Adipose tissue (tissue), 3 donors: ENCODE measurements around the gene CALML3. TPM values are rescaled to one million over a fixed set of nuclear protein-coding genes. Genes with fewer than 3 reads are reported as not detected.

Experiments used
- H3K27ac ChIP-seq: one replicate; pipeline ENCODE4 v1.5.1; 2013; ENCODE audit warnings: low read depth, low read length
- WGBS, 3 donors: extraction: QIAGEN DNeasy Blood & Tissue Kit; methylation state at CpG; one replicate each; pipeline ENCODE4 v1.1.7; 2013; 5-methylcytosine and 5-hydroxymethylcytosine counted together
- polyA plus RNA-seq, 3 donors: library from polyadenylated mRNA; stranded (reverse); fragments of 200-250 nt; gene quantifications; one replicate each; pipeline ENCODE4 v1.2.3, GENCODE V29; 2013
- donor health status: healthy with polysubstance abuse.
- donor health status: Bipolar disorder and iron deficiency.
- donor health status: healthy.

Gene CALML3
- polyA plus RNA-seq, 3 donors: 0.06 to 0.36 (median 0.22) TPM

DNA sequence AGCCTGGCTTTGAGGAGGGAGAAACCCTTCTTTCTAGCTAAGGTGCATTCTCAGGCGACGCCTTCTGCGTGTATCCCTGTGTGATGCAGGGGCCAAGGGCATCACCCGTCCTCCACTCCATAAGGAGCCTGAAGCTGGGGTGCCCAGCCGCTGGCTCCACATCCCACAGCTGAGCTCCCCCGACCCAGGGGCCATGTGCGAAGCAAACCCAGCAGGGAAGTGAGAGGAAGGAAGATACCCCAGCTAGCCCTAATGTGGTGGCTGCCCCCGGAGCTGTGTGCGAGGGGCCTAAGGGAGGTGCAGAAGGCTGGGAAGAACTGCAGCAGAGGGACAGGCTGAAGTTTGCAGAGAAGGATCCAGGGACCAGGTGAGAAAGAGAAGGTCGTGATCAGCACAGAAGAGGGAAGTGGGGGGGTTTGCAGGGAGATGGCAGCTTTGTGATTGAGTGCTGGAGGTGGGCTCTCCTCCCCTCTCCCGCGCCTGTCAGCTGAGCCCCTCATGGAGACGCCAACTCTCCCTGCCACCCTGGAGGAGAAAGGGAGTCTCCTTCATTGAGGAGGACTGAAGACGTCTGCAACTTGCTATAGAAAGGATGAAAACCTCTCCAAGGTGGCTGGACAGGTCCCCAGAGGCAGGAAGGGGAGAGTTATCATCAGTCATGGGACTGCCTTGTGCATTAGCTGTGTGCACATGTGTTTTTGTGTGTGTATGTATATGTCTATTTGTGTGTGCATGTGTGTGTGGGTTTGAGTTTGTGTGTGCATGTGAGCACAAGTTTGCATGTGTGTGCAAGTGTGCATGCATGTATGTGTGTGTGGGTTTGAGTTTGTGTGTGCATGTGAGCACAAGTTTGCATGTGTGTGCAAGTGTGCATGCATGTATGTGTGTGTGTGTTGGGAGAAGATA is 21.9 kb upstream of the CALML3 start:
- 77 to 87% (median 83%) methylated on average over 12 to 14 of the region's 14 CpGs for WGBS, 3 donors
- no peak overlapping the region for H3K27ac ChIP-seq

DNA sequence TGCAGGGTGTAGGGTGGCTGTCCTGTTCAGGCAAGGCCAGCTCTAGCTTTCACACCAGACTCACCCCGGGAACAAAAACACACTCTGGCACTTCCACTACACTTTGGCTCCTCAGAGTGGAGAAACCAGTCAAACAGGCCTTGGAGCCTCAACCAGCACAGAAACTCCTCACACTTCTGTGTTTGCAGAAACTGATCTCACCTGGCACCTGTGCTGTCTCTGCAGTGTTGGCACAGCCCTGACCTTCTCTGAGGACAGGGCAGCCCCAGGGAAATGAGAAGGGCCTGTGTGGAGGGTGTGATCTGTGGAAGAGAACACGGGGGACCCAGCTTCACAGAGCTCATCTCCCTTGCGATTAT is 21.3 kb upstream of the CALML3 start:
- WGBS, 3 donors: 33 to 84% (median 67%) methylated on average over 3 of the region's 3 CpGs

DNA sequence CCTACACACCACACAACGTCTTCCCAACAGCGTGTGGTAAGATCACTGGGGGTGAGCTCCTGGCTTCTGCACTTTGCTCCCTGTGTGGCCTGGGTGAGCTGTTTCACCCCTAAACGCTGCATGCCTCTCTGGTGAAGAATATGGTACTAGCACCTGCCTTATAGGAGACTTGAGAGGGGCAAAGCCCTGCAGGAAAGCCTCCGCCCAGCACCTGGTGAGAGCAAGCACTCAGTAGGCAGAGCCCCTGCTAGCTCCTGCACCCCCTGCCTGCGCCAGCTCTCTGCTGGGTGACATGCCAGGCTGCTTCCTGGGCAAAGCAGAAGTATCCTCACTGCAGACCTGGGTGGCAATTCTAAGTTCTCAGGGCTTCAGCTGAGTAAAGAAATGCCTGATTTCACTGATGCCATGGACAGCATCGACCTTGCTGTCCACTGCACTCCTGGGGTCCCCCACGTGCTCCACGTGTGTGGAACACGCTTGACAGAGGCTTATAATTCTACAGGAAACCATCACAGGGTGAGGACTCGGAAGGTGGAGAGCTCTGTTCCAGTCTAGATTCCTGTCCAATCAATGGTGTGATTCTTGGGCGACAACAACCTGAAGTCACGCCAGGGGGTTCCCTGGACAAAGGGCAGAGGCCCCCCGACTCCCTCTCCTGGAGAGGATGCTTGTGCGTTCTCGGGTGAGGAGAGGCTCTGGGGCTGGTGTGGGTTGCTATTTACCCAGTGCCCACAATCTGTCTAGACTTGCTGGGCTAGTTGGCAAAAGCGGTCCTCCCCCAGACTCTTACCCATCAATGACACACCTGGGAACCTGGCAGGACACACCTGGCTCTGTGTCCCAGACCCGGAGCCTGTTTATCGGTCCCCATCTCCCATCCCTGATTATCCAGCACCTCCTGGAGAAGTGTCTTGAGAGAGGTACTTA is 20.4 kb upstream of the CALML3 start:
- H3K27ac ChIP-seq: no peak overlapping the region
- WGBS, 3 donors: 61 to 85% (median 79%) methylated on average over 18 of the region's 18 CpGs

More for the DNA sequence above, 21.3 kb upstream of the CALML3 start:
- H3K27ac ChIP-seq: no peak overlapping the region

DNA sequence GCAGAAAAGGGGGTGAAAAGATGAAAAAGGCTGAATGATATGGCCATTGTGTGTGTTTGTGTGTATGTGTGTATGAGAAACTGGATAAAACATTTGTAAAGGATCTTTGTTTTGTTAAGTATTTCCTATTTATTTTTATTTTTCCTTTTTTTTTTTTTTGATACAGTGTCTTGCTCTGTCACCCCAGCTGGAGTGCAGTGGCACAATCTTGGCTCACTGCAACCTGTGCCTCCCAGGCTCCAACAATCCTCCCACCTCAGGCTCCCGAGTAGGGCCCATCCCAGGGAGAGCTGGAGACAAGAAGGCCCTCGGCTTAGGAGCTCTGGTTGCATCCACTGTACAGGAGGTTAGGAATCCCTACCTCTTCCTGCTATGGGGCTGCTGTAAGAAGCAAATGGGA is 18.5 kb upstream of the CALML3 start:
- no peak overlapping the region for H3K27ac ChIP-seq
- 35 to 71% (median 66%) methylated on average over 2 of the region's 2 CpGs for WGBS, 3 donors

DNA sequence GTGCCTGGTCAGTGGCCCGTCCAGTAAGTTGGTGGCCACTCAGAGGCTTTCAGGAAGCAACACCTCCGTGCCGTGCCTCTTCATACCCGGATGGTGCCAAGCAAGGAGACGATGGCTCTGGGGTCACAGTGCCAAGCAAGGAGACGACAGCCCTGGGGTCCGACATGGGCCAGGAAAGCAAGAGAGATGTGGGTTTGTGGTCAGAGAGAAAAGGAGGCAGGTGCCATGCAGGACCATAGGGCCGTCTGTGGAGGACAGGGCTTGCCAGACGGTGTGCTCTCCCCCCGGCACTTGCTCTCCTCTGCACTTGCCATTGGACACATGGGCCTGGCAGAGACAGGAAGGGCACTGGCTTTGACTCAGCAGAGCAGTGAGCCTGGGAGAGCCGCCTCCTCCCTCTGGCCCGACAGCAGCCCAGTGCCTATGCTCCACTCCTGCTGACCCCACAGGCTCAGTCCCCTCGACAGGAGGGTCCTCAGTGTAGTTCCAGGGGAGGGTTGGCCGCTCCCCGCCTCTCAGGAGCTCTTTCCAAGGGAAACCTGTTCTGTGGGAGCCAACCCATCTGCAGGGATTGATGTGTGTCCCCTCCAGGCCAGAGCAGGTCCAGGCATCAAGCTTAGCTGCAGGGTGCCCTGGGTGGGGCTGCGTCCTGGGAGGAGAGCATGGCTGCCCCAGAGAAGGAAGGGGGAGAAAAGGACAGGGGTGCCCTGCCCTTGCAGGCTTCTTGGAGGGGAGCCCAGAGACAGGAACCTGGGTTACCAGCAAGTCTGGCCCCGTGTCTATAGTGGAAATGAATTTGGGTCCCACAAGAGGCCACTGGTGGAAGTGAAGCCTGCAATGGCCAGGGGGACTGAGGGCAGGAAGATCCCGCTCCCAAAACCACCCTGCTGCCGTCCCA is 17.8 kb upstream of the CALML3 start:
- no peak overlapping the region for H3K27ac ChIP-seq
- 92 to 93% (median 93%) methylated on average over 19 of the region's 19 CpGs for WGBS, 3 donors

DNA sequence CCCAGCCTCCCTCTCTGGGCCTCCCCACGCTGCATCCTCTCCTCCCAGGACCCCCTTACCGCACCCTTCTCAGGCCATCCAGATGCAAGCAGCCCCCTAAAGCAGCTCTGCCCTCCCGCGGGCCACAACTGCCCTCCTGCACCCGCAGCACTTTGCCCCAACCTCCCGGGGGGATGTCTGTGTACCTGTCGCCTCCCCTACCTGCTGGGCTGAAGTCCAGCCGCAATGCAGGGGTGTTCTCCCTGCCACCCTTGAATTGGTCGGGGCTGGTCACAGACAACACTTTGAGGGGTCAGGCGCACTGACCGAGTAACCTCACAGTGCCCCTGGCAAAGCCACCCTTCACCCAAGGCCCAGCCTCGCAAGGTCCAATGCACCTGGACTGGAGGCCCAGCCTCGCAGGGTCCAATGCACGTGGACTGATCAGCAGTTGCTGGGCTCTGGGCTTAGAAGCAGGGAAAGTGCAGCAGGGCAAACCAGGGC is 17.1 kb upstream of the CALML3 start:
- no peak overlapping the region for H3K27ac ChIP-seq
- 89 to 97% (median 95%) methylated on average over 13 to 14 of the region's 14 CpGs for WGBS, 3 donors

DNA sequence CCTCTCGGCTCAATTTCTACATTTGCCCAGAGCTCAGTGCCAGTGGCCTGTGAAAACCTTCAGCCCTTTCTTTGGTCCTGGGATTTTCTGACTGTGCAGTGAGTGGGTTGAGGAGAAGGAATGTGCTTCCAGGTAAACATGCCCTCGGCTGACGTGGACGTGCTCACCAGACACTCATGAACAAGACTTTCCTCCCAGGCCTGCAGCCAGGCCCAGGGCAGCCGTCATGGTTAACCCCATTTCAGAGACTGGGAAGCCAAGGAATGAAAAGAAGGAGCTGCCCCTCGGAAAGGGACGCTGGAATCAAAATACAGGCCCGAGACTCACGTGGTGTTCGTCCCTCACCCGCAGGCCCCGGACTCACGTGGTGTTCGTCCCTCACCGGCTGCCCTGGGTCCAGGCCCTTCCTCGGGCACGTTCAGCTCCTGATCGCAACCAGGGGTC is 16.6 kb upstream of the CALML3 start:
- H3K27ac ChIP-seq: no peak overlapping the region
- 94 to 97% (median 94%) methylated on average over 18 of the region's 18 CpGs for WGBS, 3 donors

DNA sequence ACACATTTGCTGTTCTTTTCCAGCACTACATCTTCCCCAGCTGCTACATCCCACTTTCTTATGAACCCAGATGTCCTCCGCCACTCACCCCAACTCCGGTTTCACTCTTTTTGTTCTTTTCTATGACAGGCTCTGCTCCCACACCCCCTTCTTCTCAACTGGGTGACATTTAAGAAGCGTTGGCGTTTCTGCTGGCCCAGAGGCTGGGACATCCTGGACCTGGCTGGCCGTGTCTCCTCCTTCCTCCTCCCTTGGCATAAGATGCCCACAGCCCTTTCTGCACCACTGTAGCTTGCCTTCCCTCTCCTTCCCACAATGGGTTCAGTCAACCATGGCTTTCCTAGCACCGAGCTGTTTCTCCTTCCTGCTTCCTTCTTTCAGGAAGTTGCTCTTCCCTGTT is 16.0 kb upstream of the CALML3 start:
- WGBS, 3 donors: 91 to 97% (median 93%) methylated on average over 6 of the region's 6 CpGs
- H3K27ac ChIP-seq: no peak overlapping the region

DNA sequence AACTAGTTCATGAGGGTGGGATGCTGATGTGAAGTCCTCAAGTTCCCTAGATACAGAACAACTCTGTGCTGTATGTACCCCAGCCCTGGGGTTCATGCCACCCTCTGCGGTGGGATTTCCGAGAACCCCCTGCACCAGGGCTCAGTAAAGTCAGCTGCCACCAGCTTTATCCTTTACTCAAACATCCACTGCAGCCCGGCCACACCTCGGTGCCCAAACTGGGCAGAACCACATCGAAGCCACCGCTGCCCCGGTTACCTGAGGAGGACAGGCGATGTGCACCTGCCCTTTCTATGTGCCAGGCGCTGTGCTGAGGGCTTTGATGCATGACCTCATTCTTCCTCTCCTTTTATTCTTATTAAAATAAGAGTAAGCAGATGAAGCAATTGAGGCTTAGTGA is 15.5 kb upstream of the CALML3 start:
- no peak overlapping the region for H3K27ac ChIP-seq
- 95 to 96% (median 96%) methylated on average over 9 of the region's 9 CpGs for WGBS, 3 donors

DNA sequence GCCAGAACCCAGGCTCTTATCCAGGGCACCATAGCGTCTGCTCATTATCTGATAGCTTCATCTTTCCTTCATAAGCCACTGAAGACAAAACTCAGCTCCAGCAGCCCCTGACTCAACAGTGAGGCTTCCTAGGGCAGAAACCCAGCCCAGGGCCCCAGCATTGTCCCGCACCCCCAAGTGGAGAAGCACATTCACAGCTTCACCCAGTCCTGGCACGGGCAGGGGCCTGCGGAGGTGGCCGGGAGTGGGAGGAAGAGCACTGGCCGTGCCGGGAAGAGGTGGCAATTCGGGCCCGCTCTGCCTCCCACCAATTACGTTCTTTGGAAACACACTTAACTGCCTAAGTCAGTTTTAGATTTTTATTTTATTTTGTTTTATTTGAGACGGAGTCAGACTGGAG is 15.1 kb upstream of the CALML3 start:
- no peak overlapping the region for H3K27ac ChIP-seq
- WGBS, 3 donors: 95 to 99% (median 95%) methylated on average over 11 of the region's 11 CpGs

DNA sequence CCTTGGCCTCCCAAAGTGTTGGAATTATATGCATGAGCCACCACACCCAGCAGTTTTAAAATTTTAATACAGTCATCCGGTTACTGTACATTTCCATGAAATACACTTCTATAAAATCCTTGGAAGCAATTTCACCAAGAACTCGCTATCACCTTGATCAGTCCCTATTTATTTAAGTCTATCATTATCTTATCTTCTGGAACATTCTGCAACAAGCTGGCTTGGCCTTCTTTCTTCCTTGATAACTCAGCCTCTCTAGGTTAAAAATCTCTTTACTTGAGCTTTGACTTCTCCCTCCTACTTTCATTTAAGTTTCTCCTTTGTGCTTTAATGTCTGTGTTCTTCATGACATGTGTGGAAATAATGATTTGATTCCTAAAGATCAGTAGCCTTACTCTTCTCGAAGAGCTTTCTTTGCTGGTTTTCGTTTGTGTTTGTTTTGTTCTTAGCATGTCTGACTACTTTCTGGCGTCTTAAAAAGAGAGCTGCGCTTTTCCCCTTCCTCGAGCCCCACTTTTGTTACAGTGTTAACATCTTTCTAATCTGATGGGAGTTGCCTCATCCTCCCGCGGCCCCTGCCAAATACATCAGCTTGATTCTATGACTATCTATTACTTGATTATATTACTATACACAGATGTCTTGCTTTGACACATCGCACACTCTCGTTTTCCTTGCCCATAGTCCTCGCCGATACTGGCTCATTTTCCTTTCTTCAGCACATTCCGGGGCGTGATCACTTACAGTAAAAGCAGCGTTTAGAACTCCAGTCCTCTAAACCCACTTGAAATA is 14.3 kb upstream of the CALML3 start:
- 65 to 84% (median 70%) methylated on average over 16 of the region's 16 CpGs for WGBS, 3 donors
- H3K27ac ChIP-seq: no peak overlapping the region

DNA sequence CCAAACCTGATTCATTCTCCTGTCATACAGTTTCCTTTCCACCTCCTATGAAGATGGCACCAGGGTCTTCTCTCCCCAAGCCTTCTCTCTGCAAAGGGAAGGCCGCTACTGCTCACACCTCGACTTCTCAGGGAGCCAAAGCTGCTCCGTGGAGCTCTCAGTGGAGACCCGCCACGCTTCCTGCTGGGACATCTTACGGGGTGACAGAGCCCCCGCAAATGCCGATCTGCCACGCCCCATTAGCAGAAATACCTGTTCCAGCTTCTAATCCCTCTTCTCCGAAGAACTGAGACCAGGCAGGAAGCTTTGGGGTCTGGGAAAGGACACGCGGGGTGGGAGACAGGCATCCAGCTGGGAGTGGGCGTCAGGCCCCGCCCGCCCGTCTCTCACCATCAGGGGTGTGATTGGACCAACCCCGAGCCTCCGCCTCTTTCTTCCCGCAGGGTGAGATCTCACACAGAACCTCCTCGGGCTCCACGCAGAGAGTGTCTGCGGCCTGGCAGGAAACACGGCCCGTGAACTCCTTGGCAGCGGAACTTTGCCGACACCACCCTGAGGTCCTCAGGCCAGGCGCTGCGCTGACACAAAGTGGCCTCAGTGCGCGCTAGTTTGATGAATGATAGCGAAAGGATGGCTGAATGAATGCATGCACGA is 13.4 kb upstream of the CALML3 start:
- H3K27ac ChIP-seq: no peak overlapping the region
- 93 to 94% (median 93%) methylated on average over 32 of the region's 32 CpGs for WGBS, 3 donors

DNA sequence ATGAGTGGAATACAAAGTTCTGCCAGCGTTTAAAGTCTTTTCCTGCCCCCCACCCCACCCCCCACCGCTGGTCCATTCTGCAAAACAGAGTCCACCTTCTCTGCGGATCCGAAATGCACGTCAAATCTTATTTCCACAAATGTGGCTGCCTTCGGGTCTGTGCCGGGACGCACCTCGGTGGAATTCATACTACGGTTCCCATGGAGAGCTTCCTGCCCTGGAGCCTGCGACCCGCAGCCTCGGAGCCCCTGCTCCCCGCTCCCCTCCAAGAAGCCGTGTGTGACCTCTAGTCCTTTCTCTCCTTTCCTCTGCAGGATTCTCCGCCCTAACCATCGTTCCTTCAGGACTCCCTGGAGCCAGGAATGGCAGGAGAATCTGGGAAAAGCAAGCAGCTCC is 12.9 kb upstream of the CALML3 start:
- no peak overlapping the region for H3K27ac ChIP-seq
- WGBS, 3 donors: 89 to 94% (median 91%) methylated on average over 17 of the region's 17 CpGs

DNA sequence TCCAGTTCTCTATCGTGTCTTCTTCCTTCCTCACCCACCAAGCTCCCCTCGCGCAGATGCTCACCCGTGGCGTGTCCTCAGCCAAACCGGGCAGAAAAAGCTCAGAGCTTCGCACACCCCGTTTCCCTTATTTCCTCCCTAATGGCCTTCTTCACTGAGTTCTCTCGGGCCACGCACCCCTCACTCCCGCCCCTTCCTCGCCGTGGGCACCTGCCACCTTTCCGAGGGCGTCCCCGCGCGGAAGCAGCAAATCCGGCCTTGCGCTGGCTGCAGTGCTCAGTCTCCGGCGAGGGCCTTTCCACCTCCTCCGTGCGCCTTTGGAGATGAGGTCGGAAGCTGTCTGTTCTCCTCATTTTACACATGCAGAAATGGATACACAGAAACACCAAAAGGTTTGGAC is 12.4 kb upstream of the CALML3 start:
- no peak overlapping the region for H3K27ac ChIP-seq
- 91 to 95% (median 92%) methylated on average over 25 of the region's 25 CpGs for WGBS, 3 donors

DNA sequence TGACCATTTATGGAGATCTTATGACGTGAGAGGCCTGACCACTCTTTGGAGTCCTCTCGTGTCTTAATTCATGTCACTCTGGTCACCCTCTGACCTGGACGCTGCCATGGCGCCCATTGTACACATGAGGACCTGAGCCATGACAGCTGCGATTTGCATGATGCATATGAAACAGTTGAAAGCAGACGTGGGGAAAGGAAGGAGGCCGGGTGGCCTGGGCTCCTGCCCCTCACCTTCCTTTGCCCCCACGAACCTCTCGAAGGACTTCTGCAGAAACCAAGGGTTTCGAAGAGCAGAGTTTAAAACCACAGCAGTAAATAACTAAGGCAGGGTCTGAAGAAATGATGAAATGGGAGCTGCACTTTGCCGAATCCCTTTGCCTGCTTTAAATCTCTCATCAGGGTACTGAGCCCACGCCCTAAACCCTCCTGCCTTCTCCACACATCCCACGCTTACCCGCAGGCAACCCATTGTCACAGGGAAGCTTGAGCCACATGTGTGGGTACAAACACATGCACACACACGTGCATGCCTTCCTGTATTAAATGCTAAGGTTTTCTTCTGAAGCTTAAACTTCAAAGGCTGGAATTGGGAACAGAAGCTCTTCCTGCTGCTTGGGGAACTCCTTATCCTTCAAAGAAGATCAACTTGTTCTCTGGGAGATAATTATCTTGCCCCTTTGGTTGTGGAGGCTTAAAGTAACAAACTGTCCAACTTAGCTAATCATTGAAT is 11.7 kb upstream of the CALML3 start:
- no peak overlapping the region for H3K27ac ChIP-seq
- WGBS, 3 donors: 84 to 90% (median 87%) methylated on average over 15 of the region's 15 CpGs

DNA sequence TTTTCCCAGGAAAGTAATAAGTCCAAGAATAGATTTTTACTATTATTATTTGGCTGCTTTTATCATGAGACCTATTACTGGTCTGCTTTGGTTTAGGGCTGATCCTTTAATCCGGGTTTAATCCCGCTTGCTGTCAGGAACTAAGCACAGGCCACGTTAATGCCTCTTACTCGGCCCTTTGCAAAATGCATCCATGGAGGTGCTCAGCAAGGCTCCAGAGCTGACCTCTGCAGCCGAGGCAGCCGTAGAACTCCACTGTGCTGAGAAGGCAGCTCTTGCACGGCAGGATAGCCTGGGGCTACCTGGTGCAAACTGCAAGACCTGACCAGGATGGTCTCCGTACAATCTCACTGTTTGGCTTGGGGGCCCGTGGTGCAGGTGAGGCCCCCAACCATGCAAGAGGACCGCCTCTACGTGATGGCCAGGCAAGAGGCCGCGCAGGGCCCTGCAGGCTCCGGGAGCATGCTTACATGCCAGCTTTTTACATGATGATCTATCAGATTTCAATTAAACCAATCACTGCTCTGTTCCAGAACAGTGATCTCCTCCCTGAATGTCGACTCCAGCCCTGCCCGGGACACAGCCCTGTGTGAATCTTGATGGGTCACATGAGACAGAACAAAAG is 10.4 kb upstream of the CALML3 start:
- no peak overlapping the region for H3K27ac ChIP-seq
- WGBS, 3 donors: 87 to 89% (median 88%) methylated on average over 16 of the region's 16 CpGs
